ENCODE results near the gene MALAT1. TPM values are rescaled to one million over a fixed set of nuclear protein-coding genes. Genes with fewer than 3 reads are reported as not detected.

Gene MALAT1
- total and polyA plus RNA-seq, 2 of the 13 experiments (the other 11 are each of a cell fraction or from before 2014, with no cell fraction given), result 143 to 1,237 TPM

DNA sequence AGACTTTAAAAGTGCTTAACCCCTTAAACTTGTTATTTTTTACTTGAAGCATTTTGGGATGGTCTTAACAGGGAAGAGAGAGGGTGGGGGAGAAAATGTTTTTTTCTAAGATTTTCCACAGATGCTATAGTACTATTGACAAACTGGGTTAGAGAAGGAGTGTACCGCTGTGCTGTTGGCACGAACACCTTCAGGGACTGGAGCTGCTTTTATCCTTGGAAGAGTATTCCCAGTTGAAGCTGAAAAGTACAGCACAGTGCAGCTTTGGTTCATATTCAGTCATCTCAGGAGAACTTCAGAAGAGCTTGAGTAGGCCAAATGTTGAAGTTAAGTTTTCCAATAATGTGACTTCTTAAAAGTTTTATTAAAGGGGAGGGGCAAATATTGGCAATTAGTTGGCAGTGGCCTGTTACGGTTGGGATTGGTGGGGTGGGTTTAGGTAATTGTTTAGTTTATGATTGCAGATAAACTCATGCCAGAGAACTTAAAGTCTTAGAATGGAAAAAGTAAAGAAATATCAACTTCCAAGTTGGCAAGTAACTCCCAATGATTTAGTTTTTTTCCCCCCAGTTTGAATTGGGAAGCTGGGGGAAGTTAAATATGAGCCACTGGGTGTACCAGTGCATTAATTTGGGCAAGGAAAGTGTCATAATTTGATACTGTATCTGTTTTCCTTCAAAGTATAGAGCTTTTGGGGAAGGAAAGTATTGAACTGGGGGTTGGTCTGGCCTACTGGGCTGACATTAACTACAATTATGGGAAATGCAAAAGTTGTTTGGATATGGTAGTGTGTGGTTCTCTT lies 2.8 kb downstream of the MALAT1 start (continued):
- TF ChIP-seq ZNF678 (CRISPR knock-in tag; IDR thresholded peaks at IDR 0.05), result no peak

DNA sequence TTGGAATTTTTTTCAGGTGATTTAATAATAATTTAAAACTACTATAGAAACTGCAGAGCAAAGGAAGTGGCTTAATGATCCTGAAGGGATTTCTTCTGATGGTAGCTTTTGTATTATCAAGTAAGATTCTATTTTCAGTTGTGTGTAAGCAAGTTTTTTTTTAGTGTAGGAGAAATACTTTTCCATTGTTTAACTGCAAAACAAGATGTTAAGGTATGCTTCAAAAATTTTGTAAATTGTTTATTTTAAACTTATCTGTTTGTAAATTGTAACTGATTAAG lies 3.4 kb downstream of the MALAT1 start:
- Histone ChIP-seq H4K20me1 (ENCODE audit: insufficient read depth, low read length) (peaks cover 72% of the 10 kb centered on the region), H3K9ac (ENCODE audit: insufficient read depth, low read depth, low read length) (peak overlapping the region; percentile 99), H2AFZ (ENCODE audit: low read length) (no peak overlapping the region), H3K4me2 (ENCODE audit: low read depth, low read length) (peak overlapping the region; percentile 78), H3K4me3 (replicated peaks in 1 of 3; ENCODE audit: insufficient read depth in 1 of 3, low read depth in 2 of 3, low read length in 3 of 3) (peak overlapping the region; percentile 85 to 93 (median 89)), H3K4me1 (ENCODE audit: insufficient read depth, low read length) (peaks cover 38% of the 10 kb centered on the region), H3K27me3 (ENCODE audit: control insufficient read depth in 1 of 2, insufficient read depth in 2 of 2, low read length in 2 of 2) (no peaks in the 10 kb centered on the region; a peak in 2 of 5 replicates), H3K36me3 (replicated peaks in 1 of 2; ENCODE audit: control insufficient read depth in 1 of 2, insufficient read depth in 2 of 2, low read length in 2 of 2) (peaks cover 6 to 40% of the 10 kb centered on the region in 2 experiments), H3K9me3 (ENCODE audit: low read length) (no peaks in the 10 kb centered on the region), H3K27ac (ENCODE audit: extremely low read length, insufficient read depth, low read length) (peak overlapping the region; percentile 100), H3K79me2 (ENCODE audit: insufficient read depth, low read length) (peaks cover 82% of the 10 kb centered on the region)
- ChIA-PET POLR2A (interaction anchor here (1.0 to 27.3 kb wide), 9 partner anchors 14 to 227 kb away, joined by 3 to 1590 read pairs (median 8); partner anchors contain the start of genes FRMD8, NEAT1 and SLC25A45), CTCF (ENCODE audit: low intra/inter-chr PET ratio, low total read pairs) (no interaction called here)
- intact Hi-C loops (cut with micrococcal nuclease; ENCODE audit: unreplicated experiment) (loop anchor here (2.0 kb wide), 1 partner anchor 79 kb away; the partner anchor contains the start of gene NEAT1), in situ Hi-C loops (cut with HindIII; ENCODE audit: extremely low pct_ligation_motif_present, low pct_unique_long_range_greater_than_20kb) (loop anchor here (10.0 kb wide), 1 partner anchor 47 kb away; no protein-coding TSS in a partner anchor)
- FAIRE-seq (no peak), DNase-seq (ENCODE audit: low spot score) (no peak), ATAC-seq (no peak)
- peak; percentile 9; the same call in 1 of the 2 replicates for TF ChIP-seq RBFOX2 (IDR thresholded peaks at IDR 0.05; ENCODE audit: low read depth, low read length)
- TF ChIP-seq ZNF280D (CRISPR knock-in tag; IDR thresholded peaks at IDR 0.05), result no peak
- no TSS peak for BruUV-seq (replicated peaks)

Data from HepG2 (cell line).